HG03139 (cell line): ENCODE data around the gene SAMD10.

Experiments
- ATAC-seq: cut with Tn5 transposase; IDR thresholded peaks from one replicate; pipeline ENCODE4 v1.9.1; 2021; ENCODE audit not compliant: unreplicated experiment

Gene SAMD10

DNA sequence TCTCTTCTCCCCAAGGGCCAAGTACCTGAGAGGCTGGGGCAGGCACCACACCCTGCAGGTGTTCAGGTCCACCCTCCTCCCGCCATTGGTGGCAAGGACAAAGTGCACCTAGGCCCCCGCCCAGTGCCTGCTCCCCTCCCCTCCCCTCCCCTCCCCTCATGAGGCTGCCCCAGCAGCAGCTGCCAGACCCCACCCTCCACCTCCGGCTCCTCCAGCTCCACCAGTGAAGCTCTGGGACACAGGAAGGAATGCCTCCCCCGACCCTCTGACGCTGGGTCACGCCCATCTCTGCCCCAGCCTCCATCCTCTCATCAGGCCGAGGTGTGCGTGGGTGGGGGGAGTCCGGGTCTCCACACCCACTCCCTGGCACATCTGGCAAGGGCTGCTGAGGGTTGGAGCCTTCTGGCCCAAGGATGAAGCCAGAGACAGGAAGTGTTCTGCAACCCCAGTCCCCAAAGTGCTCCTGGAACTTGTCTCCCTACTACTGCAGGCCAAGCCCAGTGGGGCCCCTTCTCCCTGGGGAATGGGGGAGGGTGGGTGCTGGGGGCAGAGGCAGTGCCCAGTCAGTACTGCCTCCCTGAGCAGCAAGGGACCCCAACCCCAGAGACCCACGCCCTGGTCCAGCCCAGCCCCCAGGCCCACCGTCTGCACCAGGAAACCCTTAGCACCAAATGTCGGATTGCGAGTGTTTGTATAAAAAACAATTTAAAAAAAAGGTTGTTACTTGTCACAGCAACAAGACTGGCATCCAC is 21.6 kb downstream of the SAMD10 start:
- ATAC-seq: no peak

- no peak for ATAC-seq
Observed at GRCh38 chr20:63957004-63957689, 22.3 kb downstream of the SAMD10 start.

DNA sequence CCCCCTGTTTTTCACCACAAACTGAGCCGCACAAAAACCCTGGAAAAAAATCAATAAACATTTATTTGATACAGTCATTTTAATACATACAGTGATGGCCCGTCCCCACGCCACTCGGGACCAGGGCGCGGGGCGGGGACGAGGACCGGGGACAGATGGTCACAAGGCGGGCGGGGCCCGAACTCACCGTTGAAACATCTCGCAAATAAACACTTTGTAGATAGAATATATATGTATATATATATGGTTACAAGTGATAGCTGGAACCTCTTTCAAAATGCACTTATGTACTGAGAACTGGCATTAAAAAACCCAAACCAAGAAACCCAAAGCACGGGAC is 22.8 kb downstream of the SAMD10 start:
- ATAC-seq: no peak

DNA sequence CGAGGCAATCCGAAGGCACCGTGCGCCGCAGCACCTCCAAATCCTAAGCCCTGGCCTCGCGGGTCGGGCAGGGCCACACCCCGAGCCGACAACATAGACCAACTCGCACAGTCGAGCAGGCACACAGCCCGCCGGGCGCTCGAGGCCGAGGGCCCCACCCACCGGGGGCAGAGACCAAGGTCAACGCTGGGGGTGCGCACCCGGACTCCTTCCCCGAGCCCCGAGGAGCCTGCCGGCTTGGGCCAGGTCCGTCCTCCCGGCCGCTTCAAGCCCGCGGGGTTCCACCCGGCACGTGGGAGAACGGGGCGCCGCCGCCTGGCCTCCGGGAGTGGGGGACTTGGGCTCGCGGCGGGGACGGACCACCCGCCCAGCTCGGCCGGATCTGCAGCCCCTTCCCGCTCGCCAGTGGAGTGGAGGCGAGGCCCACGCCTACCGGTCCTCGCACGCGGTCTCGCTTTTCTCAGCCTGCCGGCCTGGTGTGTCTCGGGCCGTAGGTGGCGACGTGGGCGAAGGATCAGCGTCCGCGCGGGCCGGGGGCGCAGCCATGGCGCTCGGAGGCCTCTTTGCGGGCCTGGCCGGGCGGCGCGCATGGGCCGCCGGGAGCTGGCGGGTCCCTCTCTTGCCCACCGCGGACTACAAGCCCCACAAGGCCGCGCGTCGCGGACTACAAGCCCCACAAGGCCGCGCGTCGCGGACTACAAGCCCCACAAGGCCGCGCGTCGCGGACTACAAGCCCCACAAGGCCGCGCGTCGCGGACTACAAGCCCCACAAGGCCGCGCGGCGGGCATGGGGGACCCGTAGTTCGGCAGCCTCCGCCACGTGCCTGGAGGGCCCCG is 23.4 kb downstream of the SAMD10 start, which contains the start of gene UCKL1:
Gene UCKL1 (minus strand): TSS at position 590 of the 837 bp plus-strand sequence. CDS start 44 bp downstream, at position 546.
- peak; percentile 67 for ATAC-seq

- ATAC-seq: peak; percentile 12
Observed at GRCh38 chr20:63955281-63955826, 24.1 kb downstream of the SAMD10 start.

GRCh38 chr20:63953764-63954429 is 25.5 kb downstream of the SAMD10 start:
- no peak for ATAC-seq

DNA sequence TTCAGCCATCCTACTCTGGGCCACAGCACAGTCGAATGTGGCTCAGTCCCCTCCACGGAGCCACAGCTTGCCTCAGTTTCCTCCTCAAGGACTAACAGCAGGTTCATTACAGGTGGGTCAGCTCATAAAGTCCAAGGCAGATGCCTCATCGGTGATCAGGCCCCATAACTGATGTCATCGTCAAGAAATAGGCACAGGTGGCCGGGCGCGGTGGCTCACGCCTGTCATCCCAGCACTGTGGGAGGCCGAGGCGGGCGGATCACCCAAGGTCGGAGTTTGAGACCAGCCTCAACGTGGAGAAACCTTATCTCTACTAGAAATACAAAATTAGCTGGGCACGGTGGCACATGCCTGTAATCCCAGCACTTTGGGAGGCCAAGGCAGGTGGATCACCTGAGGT is 26.7 kb downstream of the SAMD10 start:
- no peak for ATAC-seq

GRCh38 chr20:63952210-63952535 is 27.3 kb downstream of the SAMD10 start:
- no peak for ATAC-seq

DNA sequence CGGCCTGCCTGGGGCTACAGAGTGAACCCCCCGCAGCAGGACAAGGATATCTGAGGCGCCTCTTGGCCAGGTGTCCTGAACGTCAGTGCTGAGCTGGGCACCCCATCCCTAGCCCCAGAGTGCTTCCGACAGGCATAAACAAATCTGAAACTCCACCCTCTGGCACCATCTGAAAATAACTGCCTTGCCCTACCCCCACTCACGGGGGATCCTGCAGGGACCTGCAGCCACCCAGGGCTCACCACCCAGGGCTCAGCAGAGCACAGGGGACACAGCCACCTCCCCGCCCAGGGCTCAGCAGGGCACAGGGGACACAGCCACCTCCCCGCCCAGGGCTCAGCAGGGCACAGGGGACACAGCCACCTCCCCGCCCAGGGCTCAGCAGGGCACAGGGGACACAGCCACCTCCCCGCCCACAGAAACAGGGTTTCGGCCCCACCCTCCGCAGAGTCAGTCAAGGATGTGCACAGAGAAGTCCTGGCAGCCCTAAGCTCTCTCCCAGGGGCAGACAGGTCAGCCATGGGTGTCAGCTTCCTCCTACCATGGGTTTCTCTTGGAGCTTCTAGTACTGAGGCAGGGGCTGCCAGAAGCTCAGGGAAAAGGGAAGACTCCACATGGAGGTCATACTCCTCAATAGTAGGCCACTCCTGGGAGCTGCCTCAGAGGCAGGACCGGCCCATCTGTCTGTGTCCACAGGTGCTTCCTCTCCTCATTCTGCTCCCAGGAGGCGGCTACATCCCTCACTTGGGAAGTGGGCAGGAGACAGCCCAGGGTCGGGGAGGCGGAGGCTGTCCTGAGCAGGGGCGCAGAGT is 27.8 kb downstream of the SAMD10 start:
- no peak for ATAC-seq

DNA sequence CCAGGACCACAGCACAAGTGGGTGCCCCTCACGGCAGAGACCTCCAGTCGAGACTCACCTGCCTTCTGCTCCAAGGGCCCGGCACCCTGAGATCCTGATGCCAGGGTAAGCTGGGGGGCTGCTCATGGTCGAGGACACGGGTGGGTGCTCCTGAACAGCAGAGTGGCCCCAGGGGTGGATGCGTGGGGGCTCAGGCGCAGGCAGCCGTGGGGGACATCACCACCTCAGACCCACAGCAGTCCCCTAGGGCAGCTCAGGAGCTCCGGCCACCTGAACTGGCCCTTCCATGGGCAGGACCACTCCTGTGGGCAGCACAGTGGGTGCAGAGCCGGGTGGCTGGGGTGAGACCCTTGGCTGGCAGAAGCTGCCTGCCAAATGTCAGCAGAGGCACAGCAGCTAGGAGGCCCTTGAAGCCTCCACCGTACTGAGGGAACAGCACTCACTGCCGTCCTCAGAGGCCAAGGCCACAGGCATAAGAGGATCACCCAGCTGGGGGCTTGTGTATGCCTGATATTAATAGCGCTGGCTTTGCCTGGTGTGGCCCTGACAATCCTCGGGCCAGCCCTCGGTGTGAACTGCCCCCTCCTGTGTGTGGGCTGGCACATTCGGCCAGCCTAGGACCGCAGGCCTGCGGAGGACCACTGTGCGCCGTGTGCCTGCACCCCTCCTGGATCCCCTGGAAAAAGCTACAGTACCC is 28.6 kb downstream of the SAMD10 start:
- no peak for ATAC-seq

- no peak for ATAC-seq
Observed at GRCh38 chr20:63947638-63948456, 31.6 kb downstream of the SAMD10 start.

- ATAC-seq: no peak
Observed at GRCh38 chr20:63946986-63947637, 32.3 kb downstream of the SAMD10 start.

GRCh38 chr20:63945921-63946920 is 33.2 kb downstream of the SAMD10 start:
- no peak for ATAC-seq

DNA sequence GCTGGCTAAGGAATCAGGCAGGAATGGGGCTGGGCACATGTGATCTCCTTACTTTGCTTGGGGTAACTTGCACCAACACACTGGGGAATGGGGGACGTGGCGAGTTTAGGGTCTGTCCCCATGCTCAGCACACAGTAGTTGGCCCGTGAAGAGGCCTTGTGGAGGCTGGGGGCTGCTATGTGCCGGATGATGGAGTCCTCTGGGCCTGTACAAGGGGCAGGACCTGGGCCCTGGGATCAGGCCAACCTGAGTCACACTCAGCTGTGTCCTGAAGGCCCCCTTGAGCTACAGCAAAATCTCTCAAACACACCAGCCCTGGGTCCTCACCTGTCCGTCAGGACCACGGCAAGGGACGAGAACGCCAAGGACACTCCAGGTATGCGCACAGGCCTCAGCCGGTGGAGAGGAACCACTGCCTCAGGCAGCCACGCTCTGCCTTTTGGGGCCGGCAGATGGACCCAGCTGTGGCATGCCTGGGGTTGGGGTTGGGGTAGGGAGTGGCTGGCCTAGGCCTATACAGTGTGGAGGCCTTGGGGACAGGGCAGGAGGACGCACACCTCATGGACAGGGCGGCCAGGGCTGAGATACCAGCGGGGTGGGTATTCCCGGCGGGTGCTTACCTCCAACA is 34.3 kb downstream of the SAMD10 start:
- no peak for ATAC-seq

DNA sequence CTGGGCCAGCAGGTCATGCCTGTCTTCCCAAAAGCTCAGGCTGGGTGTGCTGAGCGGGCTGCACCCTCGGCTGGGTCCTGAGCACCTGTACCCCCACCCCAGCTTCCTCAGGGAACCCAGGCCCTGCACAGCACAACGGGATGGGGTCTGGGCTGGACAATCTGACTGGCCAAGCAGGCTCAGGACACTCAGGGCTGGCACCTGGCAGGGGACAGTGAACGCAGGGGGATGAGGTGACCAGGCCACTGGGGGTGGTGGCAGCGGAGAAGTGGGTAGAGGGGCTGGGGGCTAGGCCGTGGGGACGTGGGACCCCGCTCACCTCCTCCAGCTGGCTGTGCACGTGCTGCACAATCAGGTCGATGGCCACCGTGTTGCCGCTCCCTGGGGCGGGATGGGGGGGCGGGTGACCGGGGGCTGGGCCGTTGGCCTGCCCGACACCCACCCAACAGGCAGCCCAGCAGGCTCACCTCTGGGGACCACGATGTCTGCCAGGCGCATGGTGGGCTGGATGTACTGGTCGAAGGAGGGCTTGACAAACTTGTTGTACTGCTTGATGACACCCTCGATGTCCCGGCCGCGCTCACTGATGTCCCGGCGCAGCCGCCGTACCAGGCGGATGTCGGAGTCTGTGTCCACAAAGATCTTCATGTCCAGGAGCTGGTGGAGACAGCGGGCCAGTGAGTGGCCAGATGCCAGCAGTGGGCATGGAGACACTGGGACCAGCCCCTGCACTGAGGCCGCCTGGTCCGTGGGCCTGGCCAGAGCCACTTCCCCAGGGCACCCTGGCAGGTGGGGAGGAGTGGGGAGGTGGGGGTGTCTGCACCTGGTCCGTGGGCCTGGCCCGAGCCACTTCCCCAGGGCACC is 35.1 kb downstream of the SAMD10 start:
- ATAC-seq: no peak

DNA sequence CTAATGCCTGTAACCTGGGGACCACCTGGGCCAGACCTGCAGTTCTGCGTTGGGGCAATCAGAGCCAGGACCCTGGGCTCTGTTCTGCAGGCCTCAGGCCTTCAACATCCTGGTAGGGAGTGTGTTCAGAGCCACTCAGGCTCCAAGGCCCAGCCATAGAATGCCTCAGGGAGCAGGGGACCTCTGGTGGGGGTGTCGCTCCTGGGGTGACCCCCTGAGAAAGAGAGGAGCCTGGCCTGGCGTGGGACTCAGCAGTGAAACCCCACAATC is 35.7 kb downstream of the SAMD10 start:
- no peak for ATAC-seq
